Activated T-helper 2 cell treated with anti-CD3 and anti-CD28 coated beads, Interferon-gamma antibody, Interleukin-2, Interleukin-4, amounts not matched to agents 10 μg/mL and 5 μg/mL and 100 μg/mL, durations not matched to agents 14 hours and 24 hours and 36 hours (primary cell): ENCODE measurements around the gene ZNF197. TPM values are rescaled to one million over a fixed set of nuclear protein-coding genes. Genes with fewer than 3 reads are reported as not detected.
"Not testable (repeated sequence)": the region's sequence is repeated elsewhere in the genome, so short reads cannot be mapped to it uniquely, and the experiment has no call there.

Experiments used
- DNase-seq: peaks from one replicate; pipeline ENCODE4 v3.0.0; 2021; ENCODE audit warnings: low spot score
- H3K27ac Mint-ChIP-seq: one replicate; pipeline ENCODE4 v1.8.0; 2021; ENCODE audit warnings: mixed read lengths
- H3K27me3 Mint-ChIP-seq: one replicate; pipeline ENCODE4 v1.8.0; 2021; ENCODE audit warnings: low read depth, mixed read lengths
- H3K36me3 Mint-ChIP-seq: one replicate; pipeline ENCODE4 v1.8.0; 2021; ENCODE audit warnings: low read depth, mixed read lengths
- H3K4me1 Mint-ChIP-seq: one replicate; pipeline ENCODE4 v1.8.0; 2021; ENCODE audit warnings: low read depth, mixed read lengths
- H3K4me3 Mint-ChIP-seq: one replicate; pipeline ENCODE4 v1.8.0; 2021; ENCODE audit warnings: low read depth, mild to moderate bottlenecking, moderate library complexity, mixed read lengths
- H3K9me3 Mint-ChIP-seq: one replicate; pipeline ENCODE4 v1.8.0; 2021; ENCODE audit warnings: mixed read lengths
- intact Hi-C: fragments of 100-400 bp; cut with micrococcal nuclease; formaldehyde crosslinking; loops from one replicate; pipeline ENCODE4 v1.15.1; 2023
- total RNA-seq: library from RNA; stranded (reverse); gene quantifications from 2 replicates; pipeline ENCODE4 v1.2.3, GENCODE V29; 2022

The ZNF197 gene
- total RNA-seq, 1 donor from 2014 or later = 10.7 TPM

DNA sequence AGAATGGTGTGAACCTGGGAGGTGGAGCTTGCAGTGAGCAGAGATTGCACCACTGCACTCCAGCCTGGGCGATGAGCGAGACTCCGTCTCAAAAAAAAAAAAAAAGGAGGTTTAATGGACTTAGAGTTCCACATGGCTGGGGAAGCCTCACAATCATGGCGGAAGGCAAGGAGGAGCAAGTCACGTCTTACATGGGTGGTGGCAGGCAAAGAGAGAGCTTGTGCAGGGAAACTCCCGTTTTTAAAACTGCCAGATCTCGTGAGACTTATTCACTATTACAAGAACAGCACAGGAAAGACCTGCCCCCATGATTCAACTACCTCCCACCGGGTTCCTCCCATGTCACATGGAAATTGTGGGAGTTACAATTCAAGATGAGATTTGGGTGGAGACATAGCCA lies 48.6 kb downstream of the ZNF197 start:
- intact Hi-C loops, DNase-seq, H3K27ac Mint-ChIP-seq, H3K4me1 Mint-ChIP-seq, H3K4me3 Mint-ChIP-seq, H3K27me3 Mint-ChIP-seq, H3K36me3 Mint-ChIP-seq: not testable (repeated sequence)
- H3K9me3 Mint-ChIP-seq = peaks cover 31% of the 10 kb centered on the region

DNA sequence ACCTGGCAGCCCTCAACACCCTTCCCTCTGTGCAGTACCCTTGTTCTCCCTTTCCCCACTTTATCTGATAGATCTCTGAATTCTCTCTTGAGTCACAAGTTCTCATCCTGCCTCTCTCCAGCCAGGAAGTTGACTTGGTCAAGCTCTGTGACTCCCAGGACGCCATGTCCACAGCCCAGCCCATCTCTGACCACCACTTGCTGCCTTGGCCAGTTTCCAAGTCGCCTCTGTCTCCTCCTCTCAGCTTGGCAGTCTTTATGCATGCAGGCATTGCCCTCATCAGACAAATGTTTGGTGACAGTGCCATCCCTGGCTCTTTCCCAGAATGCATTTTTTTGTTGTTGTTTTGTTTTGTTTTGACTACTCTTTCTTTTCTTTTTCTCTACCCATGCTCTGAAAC lies 49.4 kb downstream of the ZNF197 start:
- no peak for DNase-seq
- intact Hi-C loops = no loop called here
- H3K27me3 Mint-ChIP-seq = no peaks in the 10 kb centered on the region
- no peaks in the 10 kb centered on the region for H3K36me3 Mint-ChIP-seq
- peaks cover 30% of the 10 kb centered on the region for H3K9me3 Mint-ChIP-seq
- no peak overlapping the region for H3K27ac Mint-ChIP-seq
- no peaks in the 10 kb centered on the region for H3K4me1 Mint-ChIP-seq
- no peak overlapping the region for H3K4me3 Mint-ChIP-seq

DNA sequence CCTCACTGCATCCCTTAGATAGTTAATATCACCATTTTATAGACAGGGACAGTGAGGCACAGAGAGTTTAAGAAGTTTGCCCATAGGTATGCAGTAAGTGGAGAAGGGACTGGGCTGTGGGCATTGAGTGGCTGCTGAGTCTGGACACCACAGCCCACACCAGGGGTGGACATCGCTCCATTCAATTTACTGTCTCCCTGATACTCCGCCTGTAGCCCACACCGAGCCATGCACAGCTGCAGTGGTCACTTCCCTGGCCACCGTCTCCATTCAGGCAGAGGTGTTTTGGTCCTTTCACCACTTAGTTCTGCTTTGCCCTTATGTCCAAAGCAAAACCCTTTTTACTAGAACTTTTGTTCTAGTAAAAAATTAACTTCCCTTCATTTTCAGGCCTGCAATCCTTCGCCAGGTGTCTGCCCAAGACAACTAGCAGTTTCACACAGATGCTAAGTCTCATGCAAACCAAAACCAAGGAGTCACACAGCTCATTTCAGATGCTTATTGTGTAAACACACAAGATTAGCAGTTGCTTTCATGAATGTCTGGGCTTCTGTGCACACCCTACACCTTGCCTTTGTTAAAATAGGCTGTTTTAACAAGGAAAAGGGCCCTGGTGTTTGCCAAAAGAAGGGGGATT lies 53.8 kb downstream of the ZNF197 start:
- intact Hi-C loops = no loop called here
- Mint-ChIP-seq H3K4me3 (no peak overlapping the region), H3K36me3 (peaks cover 5% of the 10 kb centered on the region), H3K9me3 (peaks cover 46% of the 10 kb centered on the region), H3K27me3 (no peaks in the 10 kb centered on the region), H3K27ac (no peak overlapping the region), H3K4me1 (no peaks in the 10 kb centered on the region)
- no peak for DNase-seq

DNA sequence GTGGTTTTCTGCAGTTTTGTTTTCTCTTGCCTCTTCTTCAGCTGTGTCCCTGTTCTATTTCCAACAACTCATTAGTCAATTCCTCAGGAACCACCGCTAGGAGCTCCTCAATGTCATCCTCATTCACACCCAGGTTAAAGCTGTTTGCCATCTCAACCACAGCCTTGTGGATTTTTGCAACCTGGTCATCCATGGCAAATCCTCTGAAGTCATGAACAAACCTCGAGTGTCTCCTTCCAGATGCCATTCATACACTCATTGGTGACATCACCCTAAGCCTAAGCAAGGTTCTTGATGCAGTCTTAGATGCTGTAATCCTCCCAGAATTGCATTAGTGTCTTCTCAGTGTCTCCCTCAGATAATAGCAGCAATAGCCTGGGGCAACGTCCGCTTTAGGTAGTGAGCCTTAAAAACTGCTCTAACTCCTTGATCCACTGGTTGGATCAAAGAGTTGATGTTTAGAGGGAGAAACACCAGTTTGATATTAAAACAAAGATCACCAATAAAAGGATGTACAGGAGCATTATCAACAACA lies 56.2 kb downstream of the ZNF197 start:
- H3K36me3 Mint-ChIP-seq = peaks cover 24% of the 10 kb centered on the region
- no peak overlapping the region for H3K27ac Mint-ChIP-seq
- no peak for DNase-seq
- H3K4me3 Mint-ChIP-seq = no peak overlapping the region
- intact Hi-C loops = no loop called here
- H3K9me3 Mint-ChIP-seq = peaks cover 51% of the 10 kb centered on the region
- peaks cover 8% of the 10 kb centered on the region for H3K4me1 Mint-ChIP-seq
- H3K27me3 Mint-ChIP-seq = peaks cover 6% of the 10 kb centered on the region

DNA sequence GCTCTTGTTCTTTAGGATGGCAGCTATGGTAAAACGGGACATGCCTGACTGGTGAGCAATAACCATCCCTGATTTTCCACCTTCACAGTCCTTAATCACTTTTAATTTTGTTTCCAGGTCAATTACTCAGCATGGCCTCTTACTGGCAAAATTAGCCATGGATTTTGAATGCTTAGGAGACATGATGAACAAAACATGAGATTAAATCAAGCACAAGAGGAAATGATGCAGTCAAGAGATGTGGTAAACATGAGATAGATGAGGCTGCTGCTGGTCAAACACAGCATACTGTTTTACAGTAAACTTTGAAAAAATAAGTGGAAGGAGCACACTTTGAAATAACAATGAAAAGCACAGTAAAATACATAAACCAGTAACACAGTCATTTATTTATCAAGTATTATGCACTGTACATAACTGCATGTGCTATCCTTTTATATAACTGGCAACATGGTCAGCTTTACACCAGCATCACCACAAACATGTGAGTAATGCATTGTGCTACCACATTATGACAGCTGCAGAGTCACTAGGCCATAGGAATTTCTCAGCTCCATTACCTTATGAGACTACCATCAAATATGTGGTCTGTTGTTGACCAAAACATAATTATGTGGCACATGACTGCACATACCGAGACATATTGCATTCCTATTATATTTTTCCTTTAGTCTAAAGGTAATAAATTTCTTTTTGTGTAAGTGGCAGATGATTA lies 57.5 kb downstream of the ZNF197 start:
- peaks cover 8% of the 10 kb centered on the region for H3K4me1 Mint-ChIP-seq
- H3K9me3 Mint-ChIP-seq = peaks cover 57% of the 10 kb centered on the region
- H3K36me3 Mint-ChIP-seq = peaks cover 29% of the 10 kb centered on the region
- peaks cover 6% of the 10 kb centered on the region for H3K27me3 Mint-ChIP-seq
- no peak overlapping the region for H3K27ac Mint-ChIP-seq
- H3K4me3 Mint-ChIP-seq = no peak overlapping the region
- intact Hi-C loops = no loop called here
- no peak for DNase-seq

DNA sequence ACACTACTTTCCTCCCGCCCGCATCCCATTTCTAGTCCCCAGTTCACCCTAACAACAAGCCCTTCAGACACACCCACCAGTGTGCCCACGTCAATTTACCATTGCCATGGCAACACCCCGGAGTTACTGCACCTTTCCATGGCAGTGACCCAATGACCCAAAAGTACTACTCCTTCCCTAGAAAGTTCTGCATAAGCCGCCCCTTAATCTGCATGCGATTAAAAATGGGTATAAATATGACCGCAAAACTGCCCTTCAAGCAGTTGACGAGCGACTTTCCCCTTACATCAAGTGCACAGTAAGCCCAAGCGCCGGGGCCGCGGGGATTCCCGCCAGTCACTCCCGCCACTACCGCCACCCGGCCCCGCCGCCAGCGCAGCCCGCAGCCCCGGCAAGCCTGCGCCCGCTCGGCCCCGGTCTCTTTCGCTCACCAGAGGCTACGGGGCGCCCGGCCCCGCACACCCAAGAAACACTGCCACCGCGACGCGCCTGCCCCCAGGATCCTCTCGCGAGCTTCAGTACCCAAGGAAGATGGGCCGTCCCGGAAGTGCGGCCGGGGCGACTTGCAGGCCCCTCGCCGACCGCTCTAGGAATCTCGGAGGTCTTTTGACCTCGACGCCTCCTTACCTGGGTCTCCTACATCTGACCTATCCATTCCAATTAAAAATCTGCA lies 60.4 kb downstream of the ZNF197 start:
- Mint-ChIP-seq H3K4me1 (peaks cover 8% of the 10 kb centered on the region), H3K27me3 (peaks cover 6% of the 10 kb centered on the region), H3K27ac (no peak overlapping the region), H3K4me3 (peak overlapping the region; percentile 79), H3K36me3 (peaks cover 29% of the 10 kb centered on the region), H3K9me3 (peaks cover 65% of the 10 kb centered on the region)
- intact Hi-C loops = no loop called here
- peak; percentile 15 for DNase-seq

DNA sequence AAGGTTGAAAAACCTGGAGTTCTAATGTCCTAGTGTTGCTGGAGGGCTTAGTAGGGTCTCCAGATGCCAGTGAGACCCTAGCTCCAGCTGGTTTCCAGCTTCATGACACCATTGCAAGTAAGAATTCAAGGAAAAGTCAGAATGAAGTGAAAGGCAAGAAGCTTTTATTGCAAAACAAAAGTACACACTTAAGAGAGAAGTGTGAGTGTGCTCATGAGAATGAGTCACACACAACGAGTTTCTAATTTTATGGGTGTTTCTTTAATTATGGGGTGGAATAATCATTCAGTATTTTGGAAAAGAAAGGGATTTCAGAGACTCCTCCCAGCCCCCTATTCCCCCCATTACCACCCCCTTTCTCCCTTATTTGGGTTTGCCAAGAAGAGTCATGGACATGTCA lies 63.1 kb downstream of the ZNF197 start:
- Mint-ChIP-seq H3K9me3 (peaks cover 57% of the 10 kb centered on the region), H3K4me3 (no peak overlapping the region), H3K27ac (no peak overlapping the region), H3K4me1 (peaks cover 8% of the 10 kb centered on the region), H3K27me3 (peaks cover 6% of the 10 kb centered on the region), H3K36me3 (peaks cover 24% of the 10 kb centered on the region)
- DNase-seq = no peak
- intact Hi-C loops = no loop called here

Other genes with a start within 250 kb of the ZNF197 start
- 22.6 and 24.0 TPM in 2 replicates for gene ZNF445, start 147.4 kb upstream of the ZNF197 start, total RNA-seq
- gene ZKSCAN7, start 69.8 kb upstream of the ZNF197 start, total RNA-seq = 0.83 and 1.3 TPM in 2 replicates
- 0.07 and 0.32 TPM in 2 replicates for gene ZNF660, start 40.1 kb upstream of the ZNF197 start, total RNA-seq
- 2.9 and 4.7 TPM in 2 replicates for gene ZNF35, start 23.7 kb downstream of the ZNF197 start, total RNA-seq
- gene ZNF502, start 87.6 kb downstream of the ZNF197 start, total RNA-seq = 0.27 and 0.62 TPM in 2 replicates
- 1.1 and 1.3 TPM in 2 replicates for gene ZNF501, start 104.6 kb downstream of the ZNF197 start, total RNA-seq
- gene KIAA1143, start 136.6 kb downstream of the ZNF197 start, total RNA-seq = 39.2 and 43.7 TPM in 2 replicates
- 28.5 and 28.7 TPM in 2 replicates for gene KIF15, start 136.8 kb downstream of the ZNF197 start, total RNA-seq
- gene TMEM42, start 236.9 kb downstream of the ZNF197 start, total RNA-seq = 8.8 and 9.4 TPM in 2 replicates
- gene TGM4, start 249.6 kb downstream of the ZNF197 start, total RNA-seq = not detected in 2 replicates